HEK293T (cell line): ENCODE results near the gene CNTN5.

Source experiments
- CTCF ChIA-PET: fragments of 350-600 bp; formaldehyde crosslinking; extraction: SDS; loops from one replicate; lab custom pipeline; 2021; ENCODE audit warnings: antibody characterized with exemption, inconsistent platforms; lab: Yijun Ruan, JAX
- POLR2A ChIA-PET: fragments of 350-600 bp; formaldehyde crosslinking; extraction: SDS; loops from one replicate; lab custom pipeline; 2020; ENCODE audit warnings: antibody characterized with exemption, inconsistent platforms; lab: Yijun Ruan, JAX
- DNase-seq: peaks from one replicate; pipeline ENCODE4 v3.0.0; 2012; ENCODE audit warnings: mixed read lengths; ENCODE audit errors: extremely low spot score
- ARNT ChIP-seq: fragments of 450-650 bp; IDR thresholded peaks from 2 replicates; pipeline ENCODE4 v1.6.1; 2017; ENCODE audit warnings: mild to moderate bottlenecking
- BHLHE40 ChIP-seq: fragments of 450-650 bp; IDR thresholded peaks from 2 replicates; pipeline ENCODE4 v1.6.1; 2016; ENCODE audit warnings: mild to moderate bottlenecking, moderate library complexity, borderline replicate concordance
- CTBP1 ChIP-seq: fragments of 450-650 bp; IDR thresholded peaks from 2 replicates; pipeline ENCODE4 v1.6.1; 2016; ENCODE audit warnings: borderline replicate concordance
- ELF4 ChIP-seq: fragments of 450-650 bp; IDR thresholded peaks from 2 replicates; pipeline ENCODE4 v1.6.1; 2017; ENCODE audit warnings: antibody characterized with exemption
- FOXA1 ChIP-seq: fragments of 450-650 bp; IDR thresholded peaks from 2 replicates; pipeline ENCODE4 v1.6.1; 2016; ENCODE audit warnings: mild to moderate bottlenecking
- FOXK2 ChIP-seq: fragments of 450-650 bp; IDR thresholded peaks from 2 replicates; pipeline ENCODE4 v1.6.1; 2016; ENCODE audit warnings: mild to moderate bottlenecking
- FOXM1 ChIP-seq: fragments of 450-650 bp; IDR thresholded peaks from 2 replicates; pipeline ENCODE4 v1.6.1; 2017; ENCODE audit warnings: mild to moderate bottlenecking, borderline replicate concordance
- HDGF ChIP-seq: fragments of 450-650 bp; IDR thresholded peaks from 2 replicates; pipeline ENCODE4 v1.6.1; 2017; ENCODE audit warnings: antibody characterized with exemption, borderline replicate concordance
- L3MBTL2 ChIP-seq: fragments of 450-650 bp; conservative IDR thresholded peaks from 2 replicates; pipeline ENCODE4 v1.6.1; 2016; ENCODE audit warnings: mild to moderate bottlenecking
- LEF1 ChIP-seq: fragments of 450-650 bp; IDR thresholded peaks from 2 replicates; pipeline ENCODE4 v1.6.1; 2017; ENCODE audit warnings: mild to moderate bottlenecking, borderline replicate concordance
- NFRKB ChIP-seq: fragments of 450-650 bp; IDR thresholded peaks from 2 replicates; pipeline ENCODE4 v1.6.1; 2016; ENCODE audit warnings: mild to moderate bottlenecking, moderate library complexity
- SP1 ChIP-seq: fragments of 450-650 bp; IDR thresholded peaks from 2 replicates; pipeline ENCODE4 v1.6.1; 2017
- SUZ12 ChIP-seq: fragments of 450-650 bp; IDR thresholded peaks from 2 replicates; pipeline ENCODE4 v1.6.1; 2016; ENCODE audit warnings: mild to moderate bottlenecking
- TARDBP ChIP-seq: fragments of 450-650 bp; IDR thresholded peaks from 2 replicates; pipeline ENCODE4 v1.6.1; 2016
- ZNF384 ChIP-seq: fragments of 450-650 bp; IDR thresholded peaks from 2 replicates; pipeline ENCODE4 v1.6.1; 2016
- TF ChIP-seq, protein P1 (sequence below): fragments of 450-650 bp; IDR thresholded peaks from 2 replicates; pipeline ENCODE4 v1.6.1; 2016

CNTN5 gene

DNA sequence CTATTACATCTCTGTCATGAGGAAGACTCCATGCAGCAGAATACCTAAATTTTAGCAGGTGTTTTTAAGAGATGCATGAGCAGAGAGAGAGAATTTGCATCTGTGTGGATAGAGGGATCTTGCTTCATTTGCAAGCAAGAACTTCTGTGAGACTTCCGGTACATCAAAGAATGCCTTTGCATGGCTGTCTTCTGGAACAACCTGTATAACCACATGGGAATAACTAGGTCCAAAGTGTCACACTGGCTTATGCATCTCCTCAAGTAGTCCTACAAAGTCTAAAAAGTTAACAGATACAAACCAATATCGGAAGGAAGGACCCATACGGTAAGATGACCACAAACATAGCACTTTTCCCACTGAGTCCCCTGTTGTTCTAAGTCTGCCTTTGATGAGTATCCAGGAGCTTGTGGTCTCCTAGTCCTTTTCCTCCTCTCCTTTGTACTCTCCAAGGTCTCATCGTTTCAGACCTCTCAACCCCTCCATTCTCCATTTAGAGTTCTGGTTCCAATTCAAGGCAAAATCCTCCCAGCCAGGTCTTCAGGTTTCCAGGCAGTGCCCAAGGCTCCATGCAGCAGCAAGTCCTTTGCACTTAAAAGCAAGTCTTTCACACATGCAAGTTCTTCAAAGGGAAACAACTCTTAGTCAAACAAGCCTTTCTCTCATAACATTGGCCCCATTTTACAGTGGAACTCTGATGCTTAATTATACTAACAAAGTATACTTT lies 1084.7 kb downstream of the CNTN5 start:
- DNase-seq, result no peak
- CTCF ChIA-PET, result interaction anchor here (0.6 kb wide), 1 partner anchor 84 kb away, joined by 3 read pairs; no protein-coding TSS in a partner anchor

DNA sequence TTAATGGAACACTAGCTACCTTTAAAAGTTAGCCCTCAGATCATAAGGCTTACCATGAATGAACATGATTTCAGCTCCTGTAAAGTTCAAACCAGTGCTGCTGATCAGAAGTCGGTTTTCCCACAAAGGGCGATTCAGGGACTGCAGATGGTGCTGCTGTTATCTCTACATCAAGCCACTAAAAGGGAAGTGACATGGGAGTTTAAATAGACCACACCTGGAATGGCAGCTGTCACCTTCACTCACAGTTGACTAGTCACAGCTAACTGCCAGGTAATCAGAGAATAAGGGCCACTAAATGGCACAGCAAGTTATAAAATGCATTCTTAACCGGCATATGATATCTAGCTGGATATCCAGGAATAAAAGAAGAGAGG lies 1085.2 kb downstream of the CNTN5 start:
- TF ChIP-seq L3MBTL2, result no peak
- no peak for TF ChIP-seq ELF4
- TF ChIP-seq NFRKB, result no peak
- TF ChIP-seq TARDBP, result no peak
- TF ChIP-seq LEF1, result no peak
- TF ChIP-seq SUZ12, result no peak
- TF ChIP-seq CTBP1, result no peak
- TF ChIP-seq HDGF, result no peak
- TF ChIP-seq ZNF384, result no peak
- TF ChIP-seq FOXA1, result no peak
- TF ChIP-seq ARNT, result no peak
- no peak for TF ChIP-seq SP1
- ChIA-PET CTCF (interaction anchor here (0.6 kb wide), 1 partner anchor 85 kb away, joined by 3 read pairs; no protein-coding TSS in a partner anchor), POLR2A (no interaction called here)
- DNase-seq, result no peak

More for the DNA sequence above, 1084.7 kb downstream of the CNTN5 start:
- no peak for TF ChIP-seq LEF1
- POLR2A ChIA-PET, result no interaction called here

DNA sequence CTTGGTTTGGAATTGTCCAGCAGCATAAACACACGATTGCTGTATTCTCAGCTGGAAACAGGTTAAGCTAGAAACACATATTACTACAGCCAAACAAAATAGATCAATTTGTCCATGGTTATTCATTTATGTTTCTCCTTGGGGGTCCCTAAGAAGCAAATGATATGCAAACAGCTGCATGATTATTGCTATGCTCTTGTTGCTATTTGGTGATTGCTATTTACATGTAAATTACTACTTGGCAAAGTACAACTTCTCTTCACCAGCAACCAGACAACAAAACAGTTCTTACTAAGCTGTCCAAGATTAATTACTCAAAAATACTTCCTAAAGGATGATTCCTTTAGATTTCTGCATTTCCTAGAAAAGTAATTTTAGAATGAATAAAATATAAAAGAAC lies 1098.4 kb downstream of the CNTN5 start:
- no peak for DNase-seq
- ChIA-PET CTCF (no interaction called here), POLR2A (no interaction called here)
- no peak for TF ChIP-seq CTBP1
- TF ChIP-seq FOXK2, result no peak
- TF ChIP-seq ZNF384, result no peak
- TF ChIP-seq L3MBTL2, result no peak
- TF ChIP-seq ARNT, result no peak
- TF ChIP-seq, protein P1, sequence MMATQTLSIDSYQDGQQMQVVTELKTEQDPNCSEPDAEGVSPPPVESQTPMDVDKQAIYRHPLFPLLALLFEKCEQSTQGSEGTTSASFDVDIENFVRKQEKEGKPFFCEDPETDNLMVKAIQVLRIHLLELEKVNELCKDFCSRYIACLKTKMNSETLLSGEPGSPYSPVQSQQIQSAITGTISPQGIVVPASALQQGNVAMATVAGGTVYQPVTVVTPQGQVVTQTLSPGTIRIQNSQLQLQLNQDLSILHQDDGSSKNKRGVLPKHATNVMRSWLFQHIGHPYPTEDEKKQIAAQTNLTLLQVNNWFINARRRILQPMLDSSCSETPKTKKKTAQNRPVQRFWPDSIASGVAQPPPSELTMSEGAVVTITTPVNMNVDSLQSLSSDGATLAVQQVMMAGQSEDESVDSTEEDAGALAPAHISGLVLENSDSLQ, result no peak
- no peak for TF ChIP-seq SP1
- TF ChIP-seq FOXA1, result no peak
- no peak for TF ChIP-seq ELF4
- TF ChIP-seq TARDBP, result no peak
- TF ChIP-seq SUZ12, result no peak
- TF ChIP-seq HDGF, result no peak
- no peak for TF ChIP-seq BHLHE40
- TF ChIP-seq FOXM1, result no peak
- no peak for TF ChIP-seq NFRKB
- no peak for TF ChIP-seq LEF1

DNA sequence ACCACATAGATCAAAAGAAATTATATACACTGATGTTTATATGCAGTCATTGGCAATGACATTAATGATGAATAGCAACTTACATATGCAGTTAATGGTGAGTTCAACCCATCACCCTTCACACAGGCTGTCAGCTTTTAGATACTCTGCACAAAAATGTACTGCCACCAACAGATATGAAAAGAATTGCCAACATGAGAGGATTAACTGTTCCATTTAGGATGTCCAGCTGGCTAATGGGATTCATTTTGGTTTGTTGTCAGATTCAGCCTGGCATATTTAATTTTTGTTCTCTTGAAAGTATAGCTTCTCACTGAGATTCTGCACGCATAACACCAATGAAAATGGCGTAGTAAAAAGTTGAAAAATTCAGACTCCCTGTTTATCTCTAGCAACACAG lies 1112.4 kb downstream of the CNTN5 start:
- TF ChIP-seq CTBP1 (no peak), L3MBTL2 (no peak), SP1 (no peak), ELF4 (no peak), ZNF384 (no peak), HDGF (no peak), LEF1 (no peak), SUZ12 (no peak), ARNT (no peak), NFRKB (no peak), FOXA1 (no peak), BHLHE40 (no peak), TARDBP (no peak)
- CTCF ChIA-PET, result no interaction called here
- no peak for DNase-seq
- POLR2A ChIA-PET, result no interaction called here

DNA sequence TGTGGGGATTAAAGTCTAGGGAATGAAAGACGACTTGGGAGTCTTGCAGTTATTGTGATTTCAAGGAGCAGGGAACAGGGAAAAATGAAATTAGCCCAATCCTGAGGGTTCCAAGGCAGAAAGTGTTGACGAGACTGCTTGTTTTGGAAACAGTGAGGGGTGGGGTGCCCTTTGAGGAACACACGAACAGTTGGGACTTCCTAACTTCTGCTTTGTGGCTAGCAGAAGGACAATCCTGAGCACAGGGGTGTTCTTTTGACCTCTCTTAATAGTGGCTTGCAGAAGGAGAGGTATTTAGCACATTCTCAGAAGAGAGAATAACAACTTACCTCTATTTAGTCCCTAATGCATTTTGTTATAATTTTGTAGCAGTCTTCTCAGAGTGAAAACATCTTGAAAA lies 1120.5 kb downstream of the CNTN5 start:
- CTCF ChIA-PET, result interaction anchor here (0.6 kb wide), 1 partner anchor 33 kb away, joined by 3 read pairs; no protein-coding TSS in a partner anchor
- TF ChIP-seq HDGF (no peak), BHLHE40 (no peak), SP1 (no peak), SUZ12 (no peak), CTBP1 (no peak), NFRKB (no peak), ELF4 (no peak), LEF1 (no peak), FOXM1 (no peak), L3MBTL2 (no peak), ARNT (no peak), ZNF384 (no peak), TARDBP (no peak)
- TF ChIP-seq, protein P1, result no peak
- POLR2A ChIA-PET, result no interaction called here
- no peak for DNase-seq

DNA sequence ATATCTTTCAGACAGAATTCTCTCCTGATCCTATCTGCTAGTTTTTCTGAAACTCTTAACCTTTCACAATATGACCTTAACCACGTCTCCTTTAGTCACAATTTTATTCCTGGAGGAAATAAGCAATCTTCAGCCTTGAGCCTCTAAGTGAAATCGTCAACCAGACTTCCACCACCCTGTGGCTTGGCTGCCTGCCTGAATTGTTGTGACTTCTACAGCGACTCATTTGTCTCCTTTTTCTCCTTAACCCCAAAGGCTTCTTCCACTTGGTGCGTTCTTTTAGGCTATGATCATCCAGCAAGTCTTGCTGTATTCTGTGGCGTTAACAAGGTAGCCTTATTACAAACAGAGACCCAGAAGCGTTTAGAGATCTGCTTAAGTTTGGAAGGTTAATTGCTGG lies 1131.2 kb downstream of the CNTN5 start:
- TF ChIP-seq NFRKB (no peak), ARNT (no peak), FOXK2 (no peak), LEF1 (no peak), ZNF384 (no peak), BHLHE40 (no peak), SP1 (no peak), FOXA1 (no peak), ELF4 (no peak), TARDBP (no peak)
- DNase-seq, result no peak
- CTCF ChIA-PET, result no interaction called here
- POLR2A ChIA-PET, result no interaction called here

DNA sequence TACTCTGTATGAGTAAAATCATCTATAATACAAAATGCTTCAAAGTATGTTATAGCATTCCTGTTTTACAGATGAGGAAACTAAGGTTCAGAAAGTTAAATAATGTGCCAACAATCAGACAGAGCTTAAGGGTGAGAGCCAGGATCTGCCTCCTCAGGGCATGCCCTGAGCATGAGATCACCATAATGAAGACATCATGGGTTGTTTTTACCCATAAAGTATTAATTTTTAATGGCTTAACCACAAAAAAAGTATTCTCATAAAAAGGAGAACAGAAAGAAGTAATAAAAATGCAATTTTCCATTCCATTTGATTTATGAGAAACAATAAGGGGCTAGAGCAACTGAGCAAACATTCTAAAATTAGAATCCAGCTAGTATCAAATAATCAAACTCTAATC lies 1132.0 kb downstream of the CNTN5 start:
- TF ChIP-seq SP1, result no peak
- TF ChIP-seq, protein P1, result 0 out of 2 replicates have a peak, but pooled peaks have one; percentile 23
- CTCF ChIA-PET, result no interaction called here
- no peak for DNase-seq
- POLR2A ChIA-PET, result no interaction called here
